B cell (primary cell): ENCODE data around the gene LZIC. TPM values are rescaled to one million over a fixed set of nuclear protein-coding genes. Genes with fewer than 3 reads are reported as not detected.

Experiments used
- ATAC-seq: fragments of 200-7000 bp; cut with Tn5 transposase; one replicate; pipeline ENCODE4 v1.10.0; 2021; ENCODE audit warnings: low read depth, mild to moderate bottlenecking, moderate number of reproducible peaks, moderate library complexity
- CTCF ChIA-PET: fragments of 350-600 bp; sonication (Branson Sonifier 250); formaldehyde crosslinking; loops from one replicate; lab custom pipeline; 2021; ENCODE audit warnings: antibody characterized with exemption, inconsistent platforms; lab: Charles Lee
- POLR2A ChIA-PET: fragments of 350-600 bp; sonication (Branson Sonifier 250); formaldehyde crosslinking; loops from one replicate; lab custom pipeline; 2021; ENCODE audit warnings: antibody characterized with exemption; lab: Charles Lee
- DNase-seq: peaks from one replicate; pipeline ENCODE4 v3.0.0; 2013
- H2AFZ ChIP-seq: 2 replicates; pipeline ENCODE4 v1.6.1; 2012; ENCODE audit warnings: mild to moderate bottlenecking, low read depth, low read length; ENCODE audit not compliant: insufficient read depth, poor library complexity, severe bottlenecking
- H3K27ac ChIP-seq, 2 donors: 1 replicate in 1 of 2; 2 replicates in 1 of 2; pipeline ENCODE4 v1.5.1; 2012 to 2013; ENCODE audit warnings: low read length in 2 of 2, mild to moderate bottlenecking in 2 of 2, moderate library complexity in 1 of 2
- H3K27me3 ChIP-seq, 4 experiments: fragments of 200-600 bp in 1 of 4; sonication (generic) in 1 of 4; replicated peaks in 1 of 4; 1 replicate in 2 of 4; 2 replicates in 2 of 4; pipeline versions ENCODE4 v1.6.1 to v1.7.0; 2013 to 2016; ENCODE audit warnings: low read length in 3 of 4, mild to moderate bottlenecking in 2 of 4, mixed read lengths in 1 of 4, moderate library complexity in 1 of 4; ENCODE audit not compliant: insufficient read depth in 4 of 4, control insufficient read depth in 3 of 4; ENCODE audit errors: control extremely low read depth in 1 of 4
- H3K36me3 ChIP-seq, 2 experiments: replicated peaks in 1 of 2; 1 replicate in 1 of 2; 2 replicates in 1 of 2; pipeline versions ENCODE4 v1.6.1 to v1.7.1; 2013; ENCODE audit warnings: low read length in 1 of 2; ENCODE audit not compliant: insufficient read depth in 2 of 2, control insufficient read depth in 1 of 2; ENCODE audit errors: control extremely low read depth in 1 of 2, extremely low read depth in 1 of 2
- H3K4me1 ChIP-seq, 2 donors: fragments of 200-600 bp in 1 of 2; sonication (generic) in 1 of 2; 1 replicate in 1 of 2; 2 replicates in 1 of 2; pipeline versions ENCODE4 v1.5.1 to v1.6.1; 2013 to 2017; ENCODE audit warnings: low read length in 2 of 2; ENCODE audit not compliant: control insufficient read depth in 2 of 2, insufficient read depth in 2 of 2
- H3K4me2 ChIP-seq: replicated peaks from 2 replicates; pipeline ENCODE3; 2012; ENCODE audit warnings: mild to moderate bottlenecking, low read depth, low read length; ENCODE audit not compliant: poor library complexity, severe bottlenecking
- H3K4me3 ChIP-seq, 5 experiments: fragments of 200-600 bp in 1 of 5; sonication (generic) in 1 of 5; 1 replicate in 3 of 5; 2 replicates in 2 of 5; pipeline versions ENCODE4 v1.5.1 to v1.7.0; 2011 to 2016; ENCODE audit warnings: low read length in 4 of 5, mild to moderate bottlenecking in 4 of 5, low read depth in 2 of 5, control low read depth in 1 of 5, moderate library complexity in 1 of 5; ENCODE audit not compliant: insufficient read depth in 1 of 5; ENCODE audit errors: control extremely low read depth in 1 of 5, extremely low read depth in 1 of 5
- H3K79me2 ChIP-seq: fragments of 200-600 bp; sonication (generic); one replicate; pipeline ENCODE4 v1.6.0; 2016; ENCODE audit warnings: low read length; ENCODE audit not compliant: control insufficient read depth, insufficient read depth
- H3K9ac ChIP-seq: fragments of 200-600 bp; sonication (generic); 2 replicates; pipeline ENCODE4 v1.6.1; 2017; ENCODE audit warnings: mild to moderate bottlenecking, low read length, moderate library complexity
- H3K9me3 ChIP-seq, 3 donors: one replicate each; pipeline versions ENCODE4 v1.6.1 to v1.7.1; 2013; ENCODE audit warnings: low read length in 2 of 3; ENCODE audit not compliant: control insufficient read depth in 2 of 3, insufficient read depth in 1 of 3; ENCODE audit errors: control extremely low read depth in 1 of 3
- H4K20me1 ChIP-seq: 2 replicates; pipeline ENCODE4 v1.6.0; 2012; ENCODE audit warnings: mild to moderate bottlenecking, low read length; ENCODE audit not compliant: insufficient read depth, control insufficient read depth, poor library complexity, severe bottlenecking
- H3K27ac Mint-ChIP-seq: one replicate; pipeline ENCODE4 v1.8.0; 2021; ENCODE audit warnings: mixed read lengths
- H3K27me3 Mint-ChIP-seq: one replicate; pipeline ENCODE4 v1.8.0; 2021; ENCODE audit warnings: mixed read lengths
- H3K4me1 Mint-ChIP-seq: one replicate; pipeline ENCODE4 v1.8.0; 2021; ENCODE audit warnings: mixed read lengths
- H3K4me3 Mint-ChIP-seq: one replicate; pipeline ENCODE4 v1.8.0; 2021; ENCODE audit warnings: mixed read lengths
- H3K9me3 Mint-ChIP-seq: one replicate; pipeline ENCODE4 v1.8.0; 2022; ENCODE audit warnings: mixed read lengths; ENCODE audit not compliant: insufficient read depth
- EZH2 ChIP-seq: IDR thresholded peaks from 2 replicates; pipeline ENCODE4 v1.6.1; 2012; ENCODE audit warnings: borderline replicate concordance, low read depth, mild to moderate bottlenecking, moderate library complexity, low read length; ENCODE audit not compliant: insufficient read depth, poor library complexity, severe bottlenecking
- WGBS: methylation state at CpG from one replicate; pipeline ENCODE4 v1.1.5; 2013; ENCODE audit warnings: missing lambda C conversion rate; ENCODE audit not compliant: insufficient coverage; 5-methylcytosine and 5-hydroxymethylcytosine counted together
- intact Hi-C: fragments of 100-400 bp; cut with micrococcal nuclease; formaldehyde crosslinking; loops from one replicate; pipeline ENCODE4 v1.10.0; 2022
- polyA plus RNA-seq: library from polyadenylated mRNA; depleted of rRNA; stranded (reverse); fragments of >200 nt; gene quantifications from 2 replicates; pipeline ENCODE4 v1.2.3, GENCODE V29; 2012
- total RNA-seq, 2 donors: library from RNA; stranded (reverse); fragments of 120-200 nt in 1 of 2; gene quantifications; 1 replicate in 1 of 2; 2 replicates in 1 of 2; pipeline versions ENCODE4 v1.2.3 to v1.2.4, GENCODE V29; 2013 to 2022
- TF ChIP-seq, protein P1 (sequence below): fragments of 200-600 bp; IDR thresholded peaks from one replicate; pipeline ENCODE4 v1.8.0; 2022; ENCODE audit warnings: antibody characterized with exemption, mild to moderate bottlenecking

The LZIC gene
- total and polyA plus RNA-seq, 2 donors (not counting 1 experiment from before 2014, with no cell fraction given) = 6.2 to 26.0 TPM

DNA sequence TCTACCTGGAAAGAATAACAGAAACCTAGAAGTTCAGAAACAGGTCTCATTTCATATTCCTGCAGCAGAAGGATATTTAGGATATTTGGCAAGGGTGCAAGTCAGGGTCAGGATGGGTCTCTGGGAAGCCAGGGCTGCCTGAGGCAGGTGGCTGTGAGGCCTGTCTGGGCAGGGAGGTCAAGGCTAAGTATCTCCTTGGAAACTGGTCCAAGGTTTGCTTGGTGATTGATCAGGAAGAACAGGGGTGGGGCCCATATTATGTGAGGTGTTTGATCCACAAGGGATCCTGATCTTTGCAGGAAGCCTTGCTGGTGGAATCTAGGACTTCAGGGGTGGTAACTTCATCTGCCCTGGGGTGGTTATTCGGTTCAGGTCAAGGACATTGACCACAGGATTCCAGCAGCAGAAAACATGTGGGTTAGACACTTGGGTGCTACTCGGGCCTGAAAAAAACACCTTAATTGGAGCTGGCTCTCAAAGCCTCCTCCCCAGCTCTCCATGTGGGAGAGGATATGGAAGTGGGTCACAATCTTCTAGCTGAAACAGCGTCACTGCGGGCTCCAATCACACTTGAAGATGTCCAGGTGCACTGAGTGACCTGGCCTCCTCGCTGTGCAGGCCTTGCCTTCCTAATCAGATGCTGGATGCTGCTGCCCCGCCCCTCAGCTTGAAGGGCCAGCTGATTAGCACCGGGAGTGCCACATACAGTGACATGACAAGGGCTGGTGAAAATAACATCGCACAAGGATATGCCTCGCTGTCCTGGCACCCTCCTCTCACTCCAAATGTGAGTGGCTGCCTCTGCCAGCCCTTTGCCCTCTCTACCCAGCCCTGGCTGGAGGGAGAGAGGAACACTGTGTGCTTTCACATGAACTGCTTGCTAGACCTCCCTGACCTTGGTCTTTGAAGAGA is 41.8 kb downstream of the LZIC start:
- peak overlapping the region; percentile 68 for H2AFZ ChIP-seq
- peaks cover 34% of the 10 kb centered on the region for H3K79me2 ChIP-seq
- ChIA-PET POLR2A (no interaction called here), CTCF (interaction anchor here (1.0 kb wide), 1 partner anchor 117 kb away, joined by 3 read pairs; no protein-coding TSS in a partner anchor)
- peak overlapping the region; percentile 92 for H3K27ac Mint-ChIP-seq
- peaks cover 0 to 1% of the 10 kb centered on the region in 2 experiments for H3K36me3 ChIP-seq
- H3K9me3 ChIP-seq = no peaks in the 10 kb centered on the region
- WGBS = 90% methylated on average over 7 of the region's 9 CpGs
- H3K27ac ChIP-seq = peak overlapping the region; percentile 38 to 39
- DNase-seq (no peak), ATAC-seq (no peak)
- peak overlapping the region; percentile 89 for H3K4me3 Mint-ChIP-seq
- no peaks in the 10 kb centered on the region for H3K27me3 ChIP-seq
- H3K9ac ChIP-seq = no peak overlapping the region
- no peaks in the 10 kb centered on the region for H4K20me1 ChIP-seq
- H3K4me2 ChIP-seq = peak overlapping the region; percentile 62
- peaks cover 16% of the 10 kb centered on the region for H3K4me1 Mint-ChIP-seq
- TF ChIP-seq, protein P1, sequence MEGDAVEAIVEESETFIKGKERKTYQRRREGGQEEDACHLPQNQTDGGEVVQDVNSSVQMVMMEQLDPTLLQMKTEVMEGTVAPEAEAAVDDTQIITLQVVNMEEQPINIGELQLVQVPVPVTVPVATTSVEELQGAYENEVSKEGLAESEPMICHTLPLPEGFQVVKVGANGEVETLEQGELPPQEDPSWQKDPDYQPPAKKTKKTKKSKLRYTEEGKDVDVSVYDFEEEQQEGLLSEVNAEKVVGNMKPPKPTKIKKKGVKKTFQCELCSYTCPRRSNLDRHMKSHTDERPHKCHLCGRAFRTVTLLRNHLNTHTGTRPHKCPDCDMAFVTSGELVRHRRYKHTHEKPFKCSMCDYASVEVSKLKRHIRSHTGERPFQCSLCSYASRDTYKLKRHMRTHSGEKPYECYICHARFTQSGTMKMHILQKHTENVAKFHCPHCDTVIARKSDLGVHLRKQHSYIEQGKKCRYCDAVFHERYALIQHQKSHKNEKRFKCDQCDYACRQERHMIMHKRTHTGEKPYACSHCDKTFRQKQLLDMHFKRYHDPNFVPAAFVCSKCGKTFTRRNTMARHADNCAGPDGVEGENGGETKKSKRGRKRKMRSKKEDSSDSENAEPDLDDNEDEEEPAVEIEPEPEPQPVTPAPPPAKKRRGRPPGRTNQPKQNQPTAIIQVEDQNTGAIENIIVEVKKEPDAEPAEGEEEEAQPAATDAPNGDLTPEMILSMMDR = no peak
- no peak for TF ChIP-seq EZH2
- no peaks in the 10 kb centered on the region for H3K9me3 Mint-ChIP-seq
- no peak overlapping the region for H3K4me3 ChIP-seq
- intact Hi-C loops = no loop called here
- H3K27me3 Mint-ChIP-seq = no peaks in the 10 kb centered on the region
- peaks cover 12 to 16% of the 10 kb centered on the region in 2 donors for H3K4me1 ChIP-seq
